CD14-positive monocyte (primary cell): ENCODE measurements around the gene GALNT4. TPM values are rescaled to one million over a fixed set of nuclear protein-coding genes. Genes with fewer than 3 reads are reported as not detected.

Source experiments
- DNase-seq, 3 donors: peaks; one replicate each; pipeline ENCODE4 v3.0.0-alpha.2; 2011 to 2022
- H2AFZ ChIP-seq: 2 replicates; pipeline ENCODE4 v1.6.0; 2012; ENCODE audit warnings: mild to moderate bottlenecking, low read depth, low read length, inconsistent platforms; ENCODE audit not compliant: insufficient read depth, poor library complexity, severe bottlenecking
- H3K27ac ChIP-seq, 2 donors: 1 replicate in 1 of 2; 2 replicates in 1 of 2; pipeline ENCODE4 v1.5.1; 2012 to 2013; ENCODE audit warnings: low read length in 2 of 2, control low read depth in 1 of 2, inconsistent platforms in 1 of 2, low read depth in 1 of 2, mild to moderate bottlenecking in 1 of 2
- H3K27me3 ChIP-seq, 2 donors: one replicate each; pipeline versions ENCODE4 v1.6.0 to v1.6.1; 2011 to 2013; ENCODE audit warnings: low read length in 2 of 2; ENCODE audit not compliant: control insufficient read depth in 2 of 2, insufficient read depth in 2 of 2
- H3K36me3 ChIP-seq, 2 donors: replicated peaks in 1 of 2; 1 replicate in 1 of 2; 2 replicates in 1 of 2; pipeline versions ENCODE4 v1.5.1 to v1.6.1; 2012 to 2013; ENCODE audit warnings: low read length in 2 of 2, control low read depth in 1 of 2, inconsistent platforms in 1 of 2, mild to moderate bottlenecking in 1 of 2; ENCODE audit not compliant: insufficient read depth in 2 of 2, control insufficient read depth in 1 of 2
- H3K4me1 ChIP-seq, 2 donors: 1 replicate in 1 of 2; 2 replicates in 1 of 2; pipeline versions ENCODE4 v1.5.1 to v1.6.1; 2012 to 2013; ENCODE audit warnings: low read length in 2 of 2, control low read depth in 1 of 2, inconsistent platforms in 1 of 2, mild to moderate bottlenecking in 1 of 2, moderate library complexity in 1 of 2; ENCODE audit not compliant: insufficient read depth in 2 of 2, control insufficient read depth in 1 of 2
- H3K4me2 ChIP-seq: replicated peaks from 2 replicates; pipeline ENCODE3; 2012; ENCODE audit warnings: low read length, moderate library complexity, mild to moderate bottlenecking; ENCODE audit not compliant: poor library complexity, severe bottlenecking; ENCODE audit errors: extremely low read depth
- H3K4me3 ChIP-seq, 3 experiments: fragments of 200-600 bp in 1 of 3; sonication (generic) in 1 of 3; replicated peaks in 1 of 3; 1 replicate in 2 of 3; 2 replicates in 1 of 3; pipeline ENCODE4 v1.5.1; 2011 to 2013; ENCODE audit warnings: low read length in 3 of 3, mild to moderate bottlenecking in 3 of 3, control low read depth in 2 of 3, low read depth in 2 of 3, inconsistent platforms in 1 of 3, moderate library complexity in 1 of 3
- H3K79me2 ChIP-seq: 2 replicates; pipeline ENCODE4 v1.6.0; 2012; ENCODE audit warnings: mild to moderate bottlenecking, control low read depth, inconsistent platforms, low read length, moderate library complexity; ENCODE audit not compliant: insufficient read depth
- H3K9ac ChIP-seq: 2 replicates; pipeline ENCODE4 v1.6.0; 2017; ENCODE audit warnings: low read length, mild to moderate bottlenecking; ENCODE audit not compliant: insufficient read depth, poor library complexity, severe bottlenecking
- H3K9me3 ChIP-seq, 2 donors: replicated peaks in 1 of 2; 1 replicate in 1 of 2; 2 replicates in 1 of 2; pipeline versions ENCODE4 v1.5.1 to v1.6.1; 2012 to 2013; ENCODE audit warnings: low read length in 2 of 2, control low read depth in 1 of 2; ENCODE audit not compliant: control insufficient read depth in 1 of 2, insufficient read depth in 1 of 2
- H4K20me1 ChIP-seq: 2 replicates; pipeline ENCODE4 v1.6.0; 2012; ENCODE audit warnings: mild to moderate bottlenecking, low read length, control low read depth, moderate library complexity; ENCODE audit not compliant: insufficient read depth
- H3K27ac Mint-ChIP-seq, 7 donors: one replicate each; pipeline ENCODE4 v1.8.0; 2020; ENCODE audit warnings: mild to moderate bottlenecking in 7 of 7, mixed read lengths in 7 of 7, moderate library complexity in 6 of 7, inconsistent platforms in 2 of 7
- H3K27me3 Mint-ChIP-seq, 3 donors: one replicate each; pipeline ENCODE4 v1.8.0; 2021 to 2022; ENCODE audit warnings: low read depth in 3 of 3, mild to moderate bottlenecking in 3 of 3, mixed read lengths in 3 of 3, moderate library complexity in 3 of 3, inconsistent platforms in 1 of 3
- H3K36me3 Mint-ChIP-seq, 2 donors: one replicate each; pipeline ENCODE4 v1.8.0; 2020; ENCODE audit warnings: mixed read lengths in 2 of 2, inconsistent platforms in 1 of 2, mild to moderate bottlenecking in 1 of 2
- H3K4me1 Mint-ChIP-seq: one replicate; pipeline ENCODE4 v1.8.0; 2020; ENCODE audit warnings: mild to moderate bottlenecking, mixed read lengths
- H3K4me3 Mint-ChIP-seq, 2 donors: one replicate each; pipeline ENCODE4 v1.8.0; 2020; ENCODE audit warnings: mild to moderate bottlenecking in 2 of 2, mixed read lengths in 2 of 2, moderate library complexity in 1 of 2
- H3K9me3 Mint-ChIP-seq, 7 donors: one replicate each; pipeline ENCODE4 v1.8.0; 2020 to 2022; ENCODE audit warnings: mixed read lengths in 7 of 7, mild to moderate bottlenecking in 6 of 7, moderate library complexity in 6 of 7, inconsistent platforms in 2 of 7
- WGBS: methylation state at CpG from one replicate; pipeline ENCODE4 v1.1.5; 2013; ENCODE audit warnings: missing lambda C conversion rate; ENCODE audit not compliant: insufficient coverage; 5-methylcytosine and 5-hydroxymethylcytosine counted together
- intact Hi-C, 2 donors: fragments of 100-400 bp; cut with micrococcal nuclease; formaldehyde crosslinking; loops; one replicate each; pipeline versions ENCODE4 v1.15.0 to v1.15.1; 2023
- polyA plus RNA-seq, 3 donors: library from polyadenylated mRNA; depleted of rRNA in 1 of 3; unstranded in 2 of 3; stranded (reverse) in 1 of 3; fragments of 300-500 nt in 2 of 3; fragments of >200 nt in 1 of 3; fragmentation: Illumina TruSeq in 2 of 3; gene quantifications; 1 replicate in 2 of 3; 2 replicates in 1 of 3; pipeline ENCODE4 v1.2.3, GENCODE V29; 2012 to 2021
- TF ChIP-seq, protein P1 (sequence below): fragments of 200-600 bp; IDR thresholded peaks from one replicate; pipeline ENCODE4 v1.8.0; 2022; ENCODE audit warnings: antibody characterized with exemption, mild to moderate bottlenecking

Gene GALNT4
- polyA plus RNA-seq, 3 donors, result 3.7 to 12.9 (median 10.7) TPM

DNA sequence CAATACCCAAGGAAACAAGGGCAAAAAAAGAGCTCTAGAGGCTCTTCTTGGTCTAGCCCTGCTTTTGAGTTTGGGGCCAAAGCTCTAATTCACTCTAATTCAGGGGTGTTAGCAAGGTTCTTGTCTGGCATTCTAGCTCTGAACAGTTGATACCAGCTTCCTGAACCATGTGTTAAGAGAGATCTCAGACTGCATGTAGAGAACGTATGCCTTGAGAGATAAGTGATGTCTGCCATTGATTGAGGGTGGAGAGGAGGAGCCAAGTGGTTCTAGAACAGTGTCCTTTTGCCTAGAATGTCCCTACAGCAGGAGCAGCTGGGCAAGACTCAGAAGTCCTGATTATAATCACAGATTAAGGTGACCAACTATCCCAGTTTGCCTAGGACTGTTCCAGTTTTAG is 19.4 kb upstream of the GALNT4 start:
- intact Hi-C loops, result loop anchor here (5.0 to 10.0 kb wide), 2 partner anchors 1411 to 1413 kb away; partner anchors contain the start of gene CCER1 (in 2 of the 2)
- Histone ChIP-seq H3K9me3 (no peaks in the 10 kb centered on the region), H3K4me1 (peaks cover 5 to 7% of the 10 kb centered on the region in 2 donors), H2AFZ (no peak overlapping the region), H3K9ac (no peak overlapping the region), H3K27ac (no peak overlapping the region), H3K27me3 (no peaks in the 10 kb centered on the region), H4K20me1 (no peaks in the 10 kb centered on the region), H3K36me3 (no peaks in the 10 kb centered on the region), H3K79me2 (no peaks in the 10 kb centered on the region), H3K4me3 (no peak overlapping the region), H3K4me2 (no peak overlapping the region)
- H3K4me1 Mint-ChIP-seq, result peaks cover 15% of the 10 kb centered on the region
- no peak overlapping the region for H3K27ac Mint-ChIP-seq
- DNase-seq, result no peak
- peaks cover 0 to 5% (median 0%) of the 10 kb centered on the region in 3 donors for H3K27me3 Mint-ChIP-seq
- H3K36me3 Mint-ChIP-seq, result peaks cover 0 to 2% of the 10 kb centered on the region in 2 donors
- H3K9me3 Mint-ChIP-seq, result no peaks in the 10 kb centered on the region
- TF ChIP-seq, protein P1, sequence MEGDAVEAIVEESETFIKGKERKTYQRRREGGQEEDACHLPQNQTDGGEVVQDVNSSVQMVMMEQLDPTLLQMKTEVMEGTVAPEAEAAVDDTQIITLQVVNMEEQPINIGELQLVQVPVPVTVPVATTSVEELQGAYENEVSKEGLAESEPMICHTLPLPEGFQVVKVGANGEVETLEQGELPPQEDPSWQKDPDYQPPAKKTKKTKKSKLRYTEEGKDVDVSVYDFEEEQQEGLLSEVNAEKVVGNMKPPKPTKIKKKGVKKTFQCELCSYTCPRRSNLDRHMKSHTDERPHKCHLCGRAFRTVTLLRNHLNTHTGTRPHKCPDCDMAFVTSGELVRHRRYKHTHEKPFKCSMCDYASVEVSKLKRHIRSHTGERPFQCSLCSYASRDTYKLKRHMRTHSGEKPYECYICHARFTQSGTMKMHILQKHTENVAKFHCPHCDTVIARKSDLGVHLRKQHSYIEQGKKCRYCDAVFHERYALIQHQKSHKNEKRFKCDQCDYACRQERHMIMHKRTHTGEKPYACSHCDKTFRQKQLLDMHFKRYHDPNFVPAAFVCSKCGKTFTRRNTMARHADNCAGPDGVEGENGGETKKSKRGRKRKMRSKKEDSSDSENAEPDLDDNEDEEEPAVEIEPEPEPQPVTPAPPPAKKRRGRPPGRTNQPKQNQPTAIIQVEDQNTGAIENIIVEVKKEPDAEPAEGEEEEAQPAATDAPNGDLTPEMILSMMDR, result no peak
- WGBS, result 83% methylated on average over 1 of the region's 1 CpG
- no peak overlapping the region for H3K4me3 Mint-ChIP-seq

DNA sequence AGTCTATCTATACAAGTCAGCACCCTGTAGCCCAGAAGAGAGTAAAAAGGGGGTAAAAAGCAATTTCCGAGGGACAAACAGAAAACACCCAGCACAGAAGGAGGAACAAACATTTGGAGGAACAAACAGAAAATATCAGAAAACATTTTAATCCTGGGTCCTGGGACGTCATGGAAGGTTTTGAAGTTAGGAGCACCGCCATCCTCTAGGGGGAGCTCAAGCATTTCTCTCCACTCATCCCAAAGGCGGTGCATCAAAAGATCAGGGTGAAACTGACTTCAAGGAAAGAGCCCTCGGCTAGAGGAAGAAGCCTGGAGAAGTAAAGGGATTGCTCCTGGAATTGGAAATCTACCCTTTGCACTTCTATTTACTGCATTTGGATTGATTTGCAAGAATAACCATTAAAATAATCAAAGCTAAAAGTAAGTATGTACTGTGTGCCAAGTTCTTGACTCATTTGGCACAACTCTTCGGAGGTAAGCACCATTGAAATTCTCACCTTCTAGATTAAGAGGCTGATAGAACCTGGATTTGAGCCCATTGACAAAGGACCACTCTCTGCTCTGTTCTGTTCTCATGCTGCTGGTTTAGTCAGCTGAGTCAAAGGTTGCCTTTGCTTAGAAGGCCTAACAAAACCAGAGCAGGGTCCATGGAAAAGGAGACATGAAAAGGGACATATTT is 18.5 kb upstream of the GALNT4 start:
- Histone ChIP-seq H3K27ac (no peak overlapping the region), H2AFZ (no peak overlapping the region), H4K20me1 (no peaks in the 10 kb centered on the region), H3K36me3 (no peaks in the 10 kb centered on the region), H3K79me2 (no peaks in the 10 kb centered on the region), H3K4me2 (peak overlapping the region; percentile 8), H3K9ac (no peak overlapping the region), H3K4me1 (peaks cover 5 to 7% of the 10 kb centered on the region in 2 donors), H3K4me3 (no peak overlapping the region), H3K27me3 (no peaks in the 10 kb centered on the region), H3K9me3 (no peaks in the 10 kb centered on the region)
- peak; percentile 47 to 69 (median 63) for DNase-seq
- peaks cover 15% of the 10 kb centered on the region for H3K4me1 Mint-ChIP-seq
- H3K9me3 Mint-ChIP-seq, result no peaks in the 10 kb centered on the region
- H3K4me3 Mint-ChIP-seq, result peak overlapping the region in 1 of 2 donors; percentile 31
- H3K27ac Mint-ChIP-seq, result peak overlapping the region in 1 of 7 donors; percentile 56
- intact Hi-C loops, result loop anchor here (5.0 to 10.0 kb wide), 2 partner anchors 1412 to 1414 kb away; partner anchors contain the start of gene CCER1 (in 2 of the 2)
- peaks cover 0 to 5% (median 0%) of the 10 kb centered on the region in 3 donors for H3K27me3 Mint-ChIP-seq
- H3K36me3 Mint-ChIP-seq, result peaks cover 0 to 2% of the 10 kb centered on the region in 2 donors
- no CpG with 5 or more reads among the region's 6 CpGs for WGBS
- TF ChIP-seq, protein P1, result peak; percentile 94
